Mucosa of descending colon (tissue), 3 donors: ENCODE measurements around the gene DAND5. TPM values are rescaled to one million over a fixed set of nuclear protein-coding genes. Genes with fewer than 3 reads are reported as not detected.

Experiments used
- ATAC-seq: fragments of 200-7000 bp; cut with Tn5 transposase; one replicate; pipeline ENCODE4 v1.9.1; 2020; ENCODE audit warnings: mild to moderate bottlenecking, moderate library complexity
- DNase-seq, 3 donors: peaks; one replicate each; pipeline ENCODE4 v3.0.0-alpha.2; 2020
- H3K36me3 ChIP-seq: fragments of 200-600 bp; one replicate; pipeline ENCODE4 v1.8.0; 2021; ENCODE audit warnings: low read depth, mild to moderate bottlenecking
- H3K4me1 ChIP-seq: fragments of 200-600 bp; one replicate; pipeline ENCODE4 v1.8.0; 2021; ENCODE audit warnings: low read depth, mild to moderate bottlenecking
- H3K4me3 ChIP-seq: fragments of 200-600 bp; one replicate; pipeline ENCODE4 v1.8.0; 2021; ENCODE audit warnings: mild to moderate bottlenecking
- H3K9me3 ChIP-seq: fragments of 200-600 bp; one replicate; pipeline ENCODE4 v1.8.0; 2021; ENCODE audit warnings: mild to moderate bottlenecking
- CTCF ChIP-seq: fragments of 200-600 bp; IDR thresholded peaks from one replicate; pipeline ENCODE4 v1.8.0; 2022; ENCODE audit warnings: antibody characterized with exemption, mild to moderate bottlenecking
- intact Hi-C, 2 donors: fragments of 100-400 bp; cut with DNase I in 1 of 2; cut with micrococcal nuclease in 1 of 2; formaldehyde crosslinking; loops; one replicate each; pipeline versions ENCODE4 v1.11.0 to v1.11.1; 2022; cut with DNase I, micrococcal nuclease
- total RNA-seq, 3 donors: library from RNA; stranded (reverse); fragmentation: NEBNext Ultra II Directional in 2 of 3; extraction: Animal tissue kit (Norgen Biotek cat#: 25700) in 2 of 3; gene quantifications; one replicate each; pipeline versions ENCODE4 v1.2.1 to v1.2.4, GENCODE V29; 2021 to 2023
- donor health status: DM: no; HTN: no; CAD: no; lungs with moderate emphysema.
- donor health status: DM: no; HTN: no; CAD: no.
- donor health status: DM: no; HTN: yes; CAD: no.

The DAND5 gene
- total RNA-seq, 3 donors from 2014 or later: 0.34 to 1.1 TPM; not detected in 1

DNA sequence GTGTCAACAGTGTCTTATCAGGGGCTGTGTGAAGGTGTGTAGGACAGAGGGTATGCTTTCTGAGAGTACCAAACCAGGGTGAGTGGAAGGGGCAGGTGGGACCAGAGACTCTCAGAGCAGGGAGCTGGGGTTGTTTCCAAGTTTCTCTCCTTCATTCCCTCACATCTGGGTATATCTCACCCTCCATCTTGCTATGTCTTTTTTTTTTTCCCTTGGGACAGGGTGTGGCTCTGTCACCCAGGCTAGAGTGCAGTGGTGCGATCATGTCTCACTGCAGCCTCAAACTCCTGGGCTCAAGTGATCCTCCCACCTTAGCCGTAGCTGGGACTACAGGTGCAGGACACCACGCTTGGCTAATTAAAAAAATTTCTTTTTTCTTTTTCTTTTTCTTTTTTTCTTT is 10.6 kb downstream of the DAND5 start:
- Histone ChIP-seq H3K36me3 (peaks cover 4% of the 10 kb centered on the region), H3K9me3 (no peaks in the 10 kb centered on the region), H3K4me1 (peaks cover 5% of the 10 kb centered on the region), H3K4me3 (no peak overlapping the region)
- intact Hi-C loops: loop anchor here (5.0 to 10.0 kb wide), 3 partner anchors 112 to 285 kb away; no protein-coding TSS in a partner anchor
- DNase-seq (no peak), ATAC-seq (no peak)
- TF ChIP-seq CTCF: no peak

DNA sequence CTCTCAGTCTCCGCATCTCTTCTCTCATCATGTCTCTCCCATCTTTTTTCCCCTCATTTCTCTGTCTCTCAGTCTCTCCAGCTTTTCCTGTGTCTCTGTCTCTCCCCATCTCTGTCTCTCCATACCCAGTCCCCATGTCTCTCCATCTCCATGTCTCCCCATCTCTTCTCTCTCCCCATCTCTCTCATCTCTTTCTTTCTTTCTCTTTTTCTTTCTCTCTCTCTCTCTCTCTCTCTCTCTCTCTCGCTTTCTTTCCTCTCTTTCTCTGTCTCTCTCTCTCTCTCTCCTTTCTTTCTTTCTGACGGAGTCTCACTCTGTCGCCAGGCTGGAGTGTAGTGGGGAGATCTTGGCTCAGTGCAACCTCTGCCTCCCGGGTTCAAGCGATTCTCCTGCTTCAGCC is 13.3 kb downstream of the DAND5 start:
- Histone ChIP-seq H3K4me1 (peaks cover 16% of the 10 kb centered on the region), H3K9me3 (no peaks in the 10 kb centered on the region), H3K36me3 (peaks cover 3% of the 10 kb centered on the region), H3K4me3 (no peak overlapping the region)
- intact Hi-C loops: loop anchor here (5.0 to 10.0 kb wide), 2 partner anchors 110 to 112 kb away; no protein-coding TSS in a partner anchor
- ATAC-seq (no peak), DNase-seq (no peak)
- no peak for TF ChIP-seq CTCF

- TF ChIP-seq CTCF: no peak
- Histone ChIP-seq H3K9me3 (no peaks in the 10 kb centered on the region), H3K4me1 (peaks cover 16% of the 10 kb centered on the region), H3K4me3 (no peak overlapping the region), H3K36me3 (no peaks in the 10 kb centered on the region)
- intact Hi-C loops: loop anchor here (5.0 to 10.0 kb wide), 2 partner anchors 109 to 112 kb away; no protein-coding TSS in a partner anchor
- DNase-seq: no peak
- no peak for ATAC-seq
Observed at GRCh38 chr19:12983091-12983490, 13.7 kb downstream of the DAND5 start.

DNA sequence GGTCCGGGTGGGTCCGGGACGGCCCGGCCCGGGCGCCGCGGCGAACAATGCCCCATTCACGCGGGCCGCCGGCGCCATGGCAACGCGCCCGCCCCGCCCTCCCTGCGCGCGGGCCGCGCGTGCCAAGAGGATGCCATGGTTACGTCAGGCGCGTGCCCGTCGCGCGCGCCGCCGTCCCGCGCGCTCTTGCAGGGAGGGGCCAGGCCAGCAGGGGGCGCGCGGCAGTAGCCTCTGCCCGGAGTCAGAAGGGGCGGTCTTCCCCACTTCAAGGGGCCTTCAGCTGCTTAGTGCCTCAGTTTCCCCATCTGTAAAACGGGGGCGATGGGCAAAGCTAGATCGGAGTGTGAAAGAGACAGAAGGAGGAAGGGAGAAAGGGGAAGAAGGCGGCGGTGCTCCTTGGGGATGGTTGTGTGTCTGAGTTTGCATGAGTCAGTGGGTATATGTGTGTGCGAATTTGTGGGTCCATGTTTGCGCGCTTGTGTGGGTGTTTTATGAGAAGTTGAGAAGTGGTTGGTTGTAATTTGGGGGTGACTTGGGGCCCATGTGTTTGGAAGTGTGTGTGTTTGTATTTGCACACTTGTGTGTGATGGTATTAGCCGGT is 14.3 kb downstream of the DAND5 start:
- peak; percentile 95 for TF ChIP-seq CTCF
- H3K9me3 ChIP-seq: no peaks in the 10 kb centered on the region
- DNase-seq: peak; percentile 83 to 91 (median 90)
- H3K4me1 ChIP-seq: peaks cover 16% of the 10 kb centered on the region
- no peak overlapping the region for H3K4me3 ChIP-seq
- ATAC-seq: peak; percentile 84
- no peaks in the 10 kb centered on the region for H3K36me3 ChIP-seq
- intact Hi-C loops: loop anchor here (5.0 to 10.0 kb wide), 2 partner anchors 109 to 111 kb away; no protein-coding TSS in a partner anchor

DNA sequence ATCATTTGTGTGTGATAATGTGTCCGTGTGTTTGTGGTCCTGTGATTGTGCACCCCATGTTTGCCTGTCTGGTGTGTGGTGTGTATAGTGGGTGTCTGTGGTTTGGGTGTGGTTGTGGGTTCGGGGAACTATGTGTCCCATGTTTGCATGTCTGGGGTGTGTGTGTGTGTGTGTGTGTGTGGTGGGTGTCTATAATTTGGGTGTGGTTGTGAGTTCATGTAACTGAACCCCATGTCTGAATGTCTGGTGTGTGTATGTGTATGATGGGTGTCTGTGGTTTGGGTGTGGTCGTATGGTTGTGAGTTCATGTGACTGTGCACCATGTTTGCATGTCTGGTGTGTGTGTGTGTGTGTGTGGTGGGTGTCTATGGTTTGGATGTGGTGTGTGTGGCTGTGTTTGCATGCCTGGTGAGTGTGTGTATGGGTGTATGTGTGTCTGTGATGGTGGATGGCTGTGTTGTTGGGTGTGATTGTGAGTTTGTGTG is 14.8 kb downstream of the DAND5 start:
- H3K9me3 ChIP-seq: no peaks in the 10 kb centered on the region

More for the DNA sequence above, 14.8 kb downstream of the DAND5 start:
- peaks cover 16% of the 10 kb centered on the region for H3K4me1 ChIP-seq
- TF ChIP-seq CTCF: no peak
- ATAC-seq (no peak), DNase-seq (no peak)
- no peak overlapping the region for H3K4me3 ChIP-seq
- intact Hi-C loops: loop anchor here (5.0 to 10.0 kb wide), 2 partner anchors 108 to 111 kb away; no protein-coding TSS in a partner anchor
- H3K36me3 ChIP-seq: no peaks in the 10 kb centered on the region
